Middle frontal gyrus (tissue), 1 donor: ENCODE results near the gene OR6B2.

Experiments used
- DNase-seq: peaks from one replicate; pipeline ENCODE4 v3.0.0-alpha.2; 2015; ENCODE audit warnings: low spot score; ENCODE audit errors: extremely low spot score

Gene OR6B2

DNA sequence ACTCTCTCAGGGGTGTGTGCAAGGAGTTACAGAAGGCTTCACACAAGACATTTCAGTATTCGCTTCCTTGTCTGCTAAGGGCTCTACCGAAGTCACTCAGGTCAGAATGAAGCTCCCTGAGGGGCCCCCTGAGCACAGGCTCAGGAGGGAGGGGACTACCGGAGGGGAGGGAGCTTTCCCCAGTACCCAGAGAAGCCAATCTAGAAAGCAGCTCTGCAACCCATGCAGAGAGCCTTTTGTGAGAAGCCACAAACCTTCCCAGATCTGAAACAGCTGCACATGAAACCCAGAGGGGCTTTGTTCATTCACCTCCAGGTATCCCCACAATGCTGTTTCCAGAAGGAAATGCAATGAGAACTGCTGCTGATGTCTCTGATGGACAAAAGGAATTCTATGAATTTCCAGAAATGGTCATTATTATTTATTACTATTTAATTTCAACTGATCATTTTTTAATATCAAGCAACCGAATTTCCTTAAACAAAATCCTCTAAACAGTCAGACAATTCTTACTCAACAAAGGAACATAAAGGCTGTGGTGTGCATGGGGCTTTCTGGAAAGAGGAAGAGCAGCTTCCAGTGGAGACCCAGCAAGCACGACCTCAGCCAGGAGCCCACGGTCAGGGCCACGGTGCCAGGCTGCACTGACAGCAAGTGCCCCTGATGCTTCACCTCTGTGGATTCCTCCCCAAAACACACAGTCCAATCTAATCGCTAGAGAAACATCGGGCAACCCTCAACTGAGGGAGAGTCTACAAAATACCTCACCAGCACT lies 47.0 kb downstream of the OR6B2 start:
- DNase-seq: no peak
